HepG2 (cell line): ENCODE data around the gene PRKACA. TPM values are rescaled to one million over a fixed set of nuclear protein-coding genes. Genes with fewer than 3 reads are reported as not detected.

Experiments
- HMGXB4 ChIP-seq, 2 experiments: sonication (generic) in 1 of 2; formaldehyde crosslinking in 1 of 2; IDR thresholded peaks; 2 replicates each; pipeline versions ENCODE4 v1.4.0 to v1.6.1; 2018 to 2020; ENCODE audit warnings: missing genetic modification reagents in 2 of 2, borderline replicate concordance in 1 of 2, low read depth in 1 of 2, mild to moderate bottlenecking in 1 of 2, missing biosample characterization in 1 of 2
- KDM5B ChIP-seq: sonication (generic); formaldehyde crosslinking; IDR thresholded peaks from 2 replicates; pipeline ENCODE4 v1.4.0; 2020; ENCODE audit warnings: missing genetic modification reagents, mild to moderate bottlenecking, borderline replicate concordance
- LBX2 ChIP-seq: sonication (generic); formaldehyde crosslinking; IDR thresholded peaks from 2 replicates; pipeline ENCODE4 v1.5.0; 2020; ENCODE audit warnings: missing genetic modification reagents, mild to moderate bottlenecking, borderline replicate concordance
- SP4 ChIP-seq: sonication (generic); formaldehyde crosslinking; IDR thresholded peaks from 2 replicates; pipeline ENCODE4 v1.8.1; 2023; ENCODE audit warnings: mild to moderate bottlenecking, missing genetic modification reagents
- TOPORS ChIP-seq: sonication (generic); formaldehyde crosslinking; IDR thresholded peaks from 2 replicates; pipeline ENCODE4 v1.8.0; 2023; ENCODE audit warnings: mild to moderate bottlenecking, missing genetic modification reagents
- ZNF12 ChIP-seq: sonication (generic); formaldehyde crosslinking; IDR thresholded peaks from 2 replicates; pipeline ENCODE4 v1.5.0; 2020; ENCODE audit warnings: missing genetic modification reagents
- ZNF354B ChIP-seq: sonication (generic); formaldehyde crosslinking; IDR thresholded peaks from 2 replicates; pipeline ENCODE4 v1.8.0; 2022; ENCODE audit warnings: mild to moderate bottlenecking, missing genetic modification reagents
- ZNF558 ChIP-seq: sonication (generic); formaldehyde crosslinking; IDR thresholded peaks from 2 replicates; pipeline ENCODE4 v1.9.0; 2022; ENCODE audit warnings: mild to moderate bottlenecking, missing genetic modification reagents, borderline replicate concordance
- polyA plus RNA-seq, 8 experiments: library from polyadenylated mRNA; depleted of rRNA in 3 of 8; stranded (reverse) in 7 of 8; unstranded in 1 of 8; fragments of >200 nt; fragmentation: Illumina TruSeq in 4 of 8; extraction: Trizol in 4 of 8; gene quantifications; 2 replicates each; pipeline versions ENCODE4 v1.2.1 to v1.2.3, GENCODE V29; 2011 to 2016; ENCODE audit warnings: low read depth in 4 of 8, missing spikeins in 1 of 8, mixed read lengths in 1 of 8; ENCODE audit not compliant: insufficient read depth in 1 of 8
- total RNA-seq, 5 experiments: library from RNA; depleted of rRNA; stranded (reverse); fragments of >200 nt; fragmentation: Illumina TruSeq; extraction: Trizol; gene quantifications; 2 replicates each; pipeline ENCODE4 v1.2.3, GENCODE V29; 2016; ENCODE audit warnings: low read depth in 1 of 5
- TF ChIP-seq, protein P1 (sequence below): sonication (generic); formaldehyde crosslinking; IDR thresholded peaks from 2 replicates; pipeline ENCODE4 v1.5.0; 2020; ENCODE audit warnings: missing genetic modification reagents, mild to moderate bottlenecking, borderline replicate concordance
- TF ChIP-seq, protein P2 (sequence below): sonication (generic); formaldehyde crosslinking; IDR thresholded peaks from 2 replicates; pipeline ENCODE4 v1.4.0; 2020; ENCODE audit warnings: missing genetic modification reagents
- TF ChIP-seq, protein P3 (sequence below): fragments of 450-650 bp; IDR thresholded peaks from 2 replicates; pipeline ENCODE4 v1.6.1; 2017; ENCODE audit warnings: mild to moderate bottlenecking
- TF ChIP-seq, protein P4 (sequence below): conservative IDR thresholded peaks from 2 replicates; pipeline ENCODE4 v1.6.1; 2018; ENCODE audit warnings: missing genetic modification reagents
- TF ChIP-seq, protein P5 (sequence below): sonication (generic); formaldehyde crosslinking; IDR thresholded peaks from 2 replicates; pipeline ENCODE4 v1.8.0; 2022; ENCODE audit warnings: mild to moderate bottlenecking, missing genetic modification reagents, moderate library complexity

The PRKACA gene
- total and polyA plus RNA-seq, 2 of the 13 experiments (the other 11 are each of a cell fraction or from before 2014, with no cell fraction given), result 11.0 to 18.2 TPM

DNA sequence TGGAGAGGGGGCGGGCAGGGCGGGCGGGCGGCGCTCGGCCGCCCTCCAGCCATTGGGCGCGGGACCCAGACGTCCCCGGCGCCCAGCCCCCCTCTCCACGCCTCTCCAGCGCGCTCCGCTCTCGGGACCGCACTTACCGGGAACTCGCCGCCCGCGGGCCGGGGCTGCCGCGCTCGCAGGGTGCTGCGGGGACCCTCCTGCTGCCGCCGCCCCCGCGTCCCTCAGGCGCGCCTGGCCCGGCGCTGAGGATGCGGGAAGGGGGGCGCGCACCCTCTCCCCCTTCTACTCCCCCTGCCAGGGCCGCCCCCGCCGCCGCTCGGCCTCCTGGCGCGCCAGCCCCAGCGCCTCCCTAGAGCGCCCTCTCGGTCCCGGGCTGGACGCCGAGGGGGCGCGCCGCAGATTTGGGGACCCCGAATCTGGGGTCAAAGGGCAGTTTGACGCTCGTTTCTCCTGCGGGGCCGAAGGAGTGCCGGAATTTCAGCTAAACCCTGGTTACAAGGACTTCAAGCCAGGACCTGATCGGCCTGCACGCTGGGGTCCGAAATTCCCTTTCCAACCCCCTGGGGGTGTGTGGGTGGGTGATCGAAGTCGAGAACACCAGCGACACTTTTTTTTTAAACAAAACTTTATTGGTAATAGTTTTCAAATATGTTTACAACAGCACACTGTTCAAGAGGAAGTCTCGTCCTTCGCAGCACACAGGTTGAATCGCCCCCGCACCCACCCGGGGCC lies 26.3 kb downstream of the PRKACA start (continued):
- TF ChIP-seq HMGXB4 (CRISPR knock-in tag; IDR thresholded peaks at IDR 0.05; ENCODE audit: borderline replicate concordance in 1 of 2, low read depth in 1 of 2) (peak in 1 of 2 experiments; percentile 72; a peak in 2 of 4 replicates), KDM5B (CRISPR knock-in tag) (0 out of 2 replicates have a peak, but pooled peaks have one; percentile 54), TOPORS (CRISPR knock-in tag) (peak; percentile 20; the same call in 1 of the 2 replicates), ZNF558 (CRISPR knock-in tag) (peak; percentile 45; the same call in 1 of the 2 replicates), ZNF354B (CRISPR knock-in tag) (peak; percentile 44; the same call in 1 of the 2 replicates), LBX2 (CRISPR knock-in tag) (0 out of 2 replicates have a peak, but pooled peaks have one; percentile 38), SP4 (peak; percentile 48; the same call in 1 of the 2 replicates), ZNF12 (no peak)
- TF ChIP-seq, protein P1, sequence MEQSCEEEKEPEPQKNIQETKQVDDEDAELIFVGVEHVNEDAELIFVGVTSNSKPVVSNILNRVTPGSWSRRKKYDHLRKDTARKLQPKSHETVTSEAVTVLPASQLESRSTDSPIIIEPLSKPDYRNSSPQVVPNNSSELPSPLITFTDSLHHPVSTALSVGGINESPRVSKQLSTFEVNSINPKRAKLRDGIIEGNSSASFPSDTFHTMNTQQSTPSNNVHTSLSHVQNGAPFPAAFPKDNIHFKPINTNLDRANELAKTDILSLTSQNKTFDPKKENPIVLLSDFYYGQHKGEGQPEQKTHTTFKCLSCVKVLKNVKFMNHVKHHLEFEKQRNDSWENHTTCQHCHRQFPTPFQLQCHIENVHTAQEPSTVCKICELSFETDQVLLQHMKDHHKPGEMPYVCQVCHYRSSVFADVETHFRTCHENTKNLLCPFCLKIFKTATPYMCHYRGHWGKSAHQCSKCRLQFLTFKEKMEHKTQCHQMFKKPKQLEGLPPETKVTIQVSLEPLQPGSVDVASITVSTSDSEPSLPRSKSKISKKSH (CRISPR knock-in tag), result no peak
- TF ChIP-seq, protein P2, sequence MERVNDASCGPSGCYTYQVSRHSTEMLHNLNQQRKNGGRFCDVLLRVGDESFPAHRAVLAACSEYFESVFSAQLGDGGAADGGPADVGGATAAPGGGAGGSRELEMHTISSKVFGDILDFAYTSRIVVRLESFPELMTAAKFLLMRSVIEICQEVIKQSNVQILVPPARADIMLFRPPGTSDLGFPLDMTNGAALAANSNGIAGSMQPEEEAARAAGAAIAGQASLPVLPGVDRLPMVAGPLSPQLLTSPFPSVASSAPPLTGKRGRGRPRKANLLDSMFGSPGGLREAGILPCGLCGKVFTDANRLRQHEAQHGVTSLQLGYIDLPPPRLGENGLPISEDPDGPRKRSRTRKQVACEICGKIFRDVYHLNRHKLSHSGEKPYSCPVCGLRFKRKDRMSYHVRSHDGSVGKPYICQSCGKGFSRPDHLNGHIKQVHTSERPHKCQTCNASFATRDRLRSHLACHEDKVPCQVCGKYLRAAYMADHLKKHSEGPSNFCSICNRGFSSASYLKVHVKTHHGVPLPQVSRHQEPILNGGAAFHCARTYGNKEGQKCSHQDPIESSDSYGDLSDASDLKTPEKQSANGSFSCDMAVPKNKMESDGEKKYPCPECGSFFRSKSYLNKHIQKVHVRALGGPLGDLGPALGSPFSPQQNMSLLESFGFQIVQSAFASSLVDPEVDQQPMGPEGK (CRISPR knock-in tag), result peak; percentile 57
- TF ChIP-seq, protein P3, sequence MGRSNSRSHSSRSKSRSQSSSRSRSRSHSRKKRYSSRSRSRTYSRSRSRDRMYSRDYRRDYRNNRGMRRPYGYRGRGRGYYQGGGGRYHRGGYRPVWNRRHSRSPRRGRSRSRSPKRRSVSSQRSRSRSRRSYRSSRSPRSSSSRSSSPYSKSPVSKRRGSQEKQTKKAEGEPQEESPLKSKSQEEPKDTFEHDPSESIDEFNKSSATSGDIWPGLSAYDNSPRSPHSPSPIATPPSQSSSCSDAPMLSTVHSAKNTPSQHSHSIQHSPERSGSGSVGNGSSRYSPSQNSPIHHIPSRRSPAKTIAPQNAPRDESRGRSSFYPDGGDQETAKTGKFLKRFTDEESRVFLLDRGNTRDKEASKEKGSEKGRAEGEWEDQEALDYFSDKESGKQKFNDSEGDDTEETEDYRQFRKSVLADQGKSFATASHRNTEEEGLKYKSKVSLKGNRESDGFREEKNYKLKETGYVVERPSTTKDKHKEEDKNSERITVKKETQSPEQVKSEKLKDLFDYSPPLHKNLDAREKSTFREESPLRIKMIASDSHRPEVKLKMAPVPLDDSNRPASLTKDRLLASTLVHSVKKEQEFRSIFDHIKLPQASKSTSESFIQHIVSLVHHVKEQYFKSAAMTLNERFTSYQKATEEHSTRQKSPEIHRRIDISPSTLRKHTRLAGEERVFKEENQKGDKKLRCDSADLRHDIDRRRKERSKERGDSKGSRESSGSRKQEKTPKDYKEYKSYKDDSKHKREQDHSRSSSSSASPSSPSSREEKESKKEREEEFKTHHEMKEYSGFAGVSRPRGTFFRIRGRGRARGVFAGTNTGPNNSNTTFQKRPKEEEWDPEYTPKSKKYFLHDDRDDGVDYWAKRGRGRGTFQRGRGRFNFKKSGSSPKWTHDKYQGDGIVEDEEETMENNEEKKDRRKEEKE, result no peak
- TF ChIP-seq, protein P4, sequence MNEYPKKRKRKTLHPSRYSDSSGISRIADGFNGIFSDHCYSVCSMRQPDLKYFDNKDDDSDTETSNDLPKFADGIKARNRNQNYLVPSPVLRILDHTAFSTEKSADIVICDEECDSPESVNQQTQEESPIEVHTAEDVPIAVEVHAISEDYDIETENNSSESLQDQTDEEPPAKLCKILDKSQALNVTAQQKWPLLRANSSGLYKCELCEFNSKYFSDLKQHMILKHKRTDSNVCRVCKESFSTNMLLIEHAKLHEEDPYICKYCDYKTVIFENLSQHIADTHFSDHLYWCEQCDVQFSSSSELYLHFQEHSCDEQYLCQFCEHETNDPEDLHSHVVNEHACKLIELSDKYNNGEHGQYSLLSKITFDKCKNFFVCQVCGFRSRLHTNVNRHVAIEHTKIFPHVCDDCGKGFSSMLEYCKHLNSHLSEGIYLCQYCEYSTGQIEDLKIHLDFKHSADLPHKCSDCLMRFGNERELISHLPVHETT (CRISPR knock-in tag), result 0 out of 2 replicates have a peak, but pooled peaks have one; percentile 29
- TF ChIP-seq, protein P5, sequence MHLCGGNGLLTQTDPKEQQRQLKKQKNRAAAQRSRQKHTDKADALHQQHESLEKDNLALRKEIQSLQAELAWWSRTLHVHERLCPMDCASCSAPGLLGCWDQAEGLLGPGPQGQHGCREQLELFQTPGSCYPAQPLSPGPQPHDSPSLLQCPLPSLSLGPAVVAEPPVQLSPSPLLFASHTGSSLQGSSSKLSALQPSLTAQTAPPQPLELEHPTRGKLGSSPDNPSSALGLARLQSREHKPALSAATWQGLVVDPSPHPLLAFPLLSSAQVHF, result no peak
